Heart right ventricle (tissue), 16 donors: ENCODE data around the gene PRSS56. TPM values are rescaled to one million over a fixed set of nuclear protein-coding genes. Genes with fewer than 3 reads are reported as not detected.
"Not testable (repeated sequence)": the region's sequence is repeated elsewhere in the genome, so short reads cannot be mapped to it uniquely, and the experiment has no call there.

Experiments used
- ATAC-seq, 8 donors: fragments of 200-7000 bp; cut with Tn5 transposase; one replicate each; pipeline ENCODE4 v1.9.1; 2020; ENCODE audit warnings: mild to moderate bottlenecking in 8 of 8, moderate library complexity in 8 of 8, moderate number of reproducible peaks in 1 of 8
- DNase-seq, 2 donors: peaks; one replicate each; pipeline ENCODE4 v3.0.0-alpha.2; 2020
- H3K27ac ChIP-seq, 10 donors: fragments of 200-600 bp; sonication (generic) in 2 of 10; one replicate each; pipeline versions ENCODE4 v1.5.0 to v1.8.0; 2020 to 2022; ENCODE audit warnings: mild to moderate bottlenecking in 3 of 10
- H3K27me3 ChIP-seq, 7 donors: fragments of 200-600 bp; one replicate each; pipeline ENCODE4 v1.8.0; 2021 to 2022; ENCODE audit warnings: mild to moderate bottlenecking in 2 of 7
- H3K36me3 ChIP-seq, 9 donors: fragments of 200-600 bp; sonication (generic) in 1 of 9; one replicate each; pipeline versions ENCODE4 v1.5.0 to v1.8.0; 2020 to 2022; ENCODE audit warnings: mild to moderate bottlenecking in 2 of 9
- H3K4me1 ChIP-seq, 9 donors: fragments of 200-600 bp; sonication (generic) in 1 of 9; one replicate each; pipeline versions ENCODE4 v1.5.0 to v1.8.0; 2020 to 2022; ENCODE audit warnings: mild to moderate bottlenecking in 4 of 9
- H3K4me3 ChIP-seq, 10 donors: fragments of 200-600 bp; sonication (generic) in 2 of 10; one replicate each; pipeline versions ENCODE4 v1.5.0 to v1.8.0; 2020 to 2022; ENCODE audit warnings: mild to moderate bottlenecking in 7 of 10, moderate library complexity in 2 of 10
- H3K9me3 ChIP-seq, 11 donors: fragments of 200-600 bp in 10 of 11; sonication (generic) in 2 of 11; one replicate each; pipeline versions ENCODE4 v1.5.0 to v1.8.0; 2013 to 2022; ENCODE audit warnings: mild to moderate bottlenecking in 2 of 11, control low read depth in 1 of 11, moderate library complexity in 1 of 11
- WGBS, 2 donors: extraction: QIAGEN DNeasy Blood & Tissue Kit; methylation state at CpG; one replicate each; pipeline ENCODE4 v1.1.7; 2013; ENCODE audit warnings: inconsistent platforms in 1 of 2; 5-methylcytosine and 5-hydroxymethylcytosine counted together
- intact Hi-C, 10 donors: fragments of 100-400 bp; cut with DNase I; formaldehyde crosslinking; loops; one replicate each; pipeline versions ENCODE4 v1.11.1 to v1.14.2; 2022
- polyA plus RNA-seq, 2 donors: library from polyadenylated mRNA; stranded (reverse); fragments of 200-250 nt; gene quantifications; one replicate each; pipeline ENCODE4 v1.2.3, GENCODE V29; 2013
- total RNA-seq, 10 donors: library from RNA; stranded (reverse); fragmentation: NEBNext Ultra II Directional in 3 of 10; extraction: Animal tissue kit (Norgen Biotek cat#: 25700) in 3 of 10; gene quantifications; one replicate each; pipeline versions ENCODE4 v1.2.1 to v1.2.4, GENCODE V29; 2021 to 2023
- TF ChIP-seq, protein P1 (sequence below), 9 donors: fragments of 200-600 bp; sonication (generic) in 2 of 9; IDR thresholded peaks; one replicate each; pipeline versions ENCODE4 v1.5.0 to v1.8.0; 2021 to 2022; ENCODE audit warnings: antibody characterized with exemption in 9 of 9, mild to moderate bottlenecking in 5 of 9, moderate library complexity in 1 of 9
- donor health status: Arrhythmogenic right ventricular cardiomyopathy.
- donor health status: ischemic (EF 13 %, LVEDD 7.1; RV severe dilation, severe dysfunction).
- donor health status: healthy with polysubstance abuse.
- donor health status: DM: no; HTN: yes; CAD: no.
- donor health status: DM: no; HTN: no; CAD: no.
- donor health status: ischemic (EF 25% LVEDD 6.9; RV normal size, moderate dysfunction).
- donor health status: ischemic (EF 25% LVEDD 5.7; RV mildly dilated, moderate dysfunction).
- donor health status: healthy.
- donor health status: DM: yes; HTN: yes; CAD: no.
- donor health status: Ischemic cardiomyopathy.
- donor health status: ischemic (EF 35%, LVEDD 5.7; RV mildly dilated, moderate dysfunction).
- donor health status: nonischemic (EF 11% LVEDD 7.7; RV severe dilation, severe dysfunction).
- donor health status: DM: yes; HTN: yes; CAD: no.
- donor health status: PGD.
- donor health status: ischemic (EF 29% LVEDD 5.4; RV normal size, mild dysfunction).
- donor health status: nonischemic (EF 23%, LVEDD 6.1; RV moderate dilation, normal function).

PRSS56 gene
- total and polyA plus RNA-seq, 12 donors: 0.12 to 0.35 (median 0.19) TPM; not detected in 8

DNA sequence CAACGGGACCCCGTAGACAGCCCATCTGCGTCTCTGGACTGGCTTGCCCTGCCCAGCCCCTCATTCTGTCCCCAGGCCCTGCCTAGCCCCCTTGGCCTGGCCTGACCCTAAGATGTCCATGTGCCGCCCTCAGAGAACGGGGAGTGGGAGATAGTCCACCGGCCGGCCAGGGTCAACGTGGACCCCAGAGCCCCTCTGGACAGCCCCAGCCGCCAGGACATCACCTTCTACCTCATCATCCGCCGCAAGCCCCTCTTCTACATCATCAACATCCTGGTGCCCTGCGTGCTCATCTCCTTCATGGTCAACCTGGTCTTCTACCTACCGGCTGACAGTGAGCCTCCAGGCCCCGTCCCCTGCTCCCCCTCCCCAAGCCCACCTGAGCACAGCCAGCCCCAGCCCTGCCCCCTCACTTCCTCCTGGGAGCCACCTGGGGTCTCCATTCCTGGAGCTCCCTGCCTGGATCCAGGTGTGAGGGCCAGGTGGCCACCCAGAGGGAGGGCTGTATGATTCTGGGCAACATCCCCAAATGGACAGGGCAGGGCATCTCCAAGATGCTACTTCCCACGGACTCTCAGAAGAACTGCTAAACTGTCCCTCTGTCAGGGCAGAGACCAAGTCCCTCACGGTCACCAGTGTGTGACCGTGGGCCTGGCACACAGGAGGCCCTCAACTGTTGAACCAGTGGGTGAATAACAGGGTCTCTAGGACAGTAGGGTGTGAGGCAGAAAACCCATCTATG is 9.8 kb downstream of the PRSS56 start:
- Histone ChIP-seq H3K27ac (no peak overlapping the region), H3K4me1 (peaks cover 0 to 9% (median 7%) of the 10 kb centered on the region in 9 donors), H3K36me3 (no peaks in the 10 kb centered on the region), H3K27me3 (peaks cover 0 to 19% (median 12%) of the 10 kb centered on the region in 7 donors), H3K4me3 (no peak overlapping the region), H3K9me3 (no peaks in the 10 kb centered on the region)
- WGBS, 2 donors: 85 to 90% methylated on average over 17 of the region's 17 CpGs
- intact Hi-C loops: loop anchor here in 6 of 10 donors (10.0 kb wide), 2 partner anchors 85 to 625 kb away; no protein-coding TSS in a partner anchor
- ATAC-seq (no peak), DNase-seq (peak in 1 of 2 donors; percentile 3)
- TF ChIP-seq, protein P1, sequence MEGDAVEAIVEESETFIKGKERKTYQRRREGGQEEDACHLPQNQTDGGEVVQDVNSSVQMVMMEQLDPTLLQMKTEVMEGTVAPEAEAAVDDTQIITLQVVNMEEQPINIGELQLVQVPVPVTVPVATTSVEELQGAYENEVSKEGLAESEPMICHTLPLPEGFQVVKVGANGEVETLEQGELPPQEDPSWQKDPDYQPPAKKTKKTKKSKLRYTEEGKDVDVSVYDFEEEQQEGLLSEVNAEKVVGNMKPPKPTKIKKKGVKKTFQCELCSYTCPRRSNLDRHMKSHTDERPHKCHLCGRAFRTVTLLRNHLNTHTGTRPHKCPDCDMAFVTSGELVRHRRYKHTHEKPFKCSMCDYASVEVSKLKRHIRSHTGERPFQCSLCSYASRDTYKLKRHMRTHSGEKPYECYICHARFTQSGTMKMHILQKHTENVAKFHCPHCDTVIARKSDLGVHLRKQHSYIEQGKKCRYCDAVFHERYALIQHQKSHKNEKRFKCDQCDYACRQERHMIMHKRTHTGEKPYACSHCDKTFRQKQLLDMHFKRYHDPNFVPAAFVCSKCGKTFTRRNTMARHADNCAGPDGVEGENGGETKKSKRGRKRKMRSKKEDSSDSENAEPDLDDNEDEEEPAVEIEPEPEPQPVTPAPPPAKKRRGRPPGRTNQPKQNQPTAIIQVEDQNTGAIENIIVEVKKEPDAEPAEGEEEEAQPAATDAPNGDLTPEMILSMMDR (IDR thresholded peaks at IDR 0.05): no peak

DNA sequence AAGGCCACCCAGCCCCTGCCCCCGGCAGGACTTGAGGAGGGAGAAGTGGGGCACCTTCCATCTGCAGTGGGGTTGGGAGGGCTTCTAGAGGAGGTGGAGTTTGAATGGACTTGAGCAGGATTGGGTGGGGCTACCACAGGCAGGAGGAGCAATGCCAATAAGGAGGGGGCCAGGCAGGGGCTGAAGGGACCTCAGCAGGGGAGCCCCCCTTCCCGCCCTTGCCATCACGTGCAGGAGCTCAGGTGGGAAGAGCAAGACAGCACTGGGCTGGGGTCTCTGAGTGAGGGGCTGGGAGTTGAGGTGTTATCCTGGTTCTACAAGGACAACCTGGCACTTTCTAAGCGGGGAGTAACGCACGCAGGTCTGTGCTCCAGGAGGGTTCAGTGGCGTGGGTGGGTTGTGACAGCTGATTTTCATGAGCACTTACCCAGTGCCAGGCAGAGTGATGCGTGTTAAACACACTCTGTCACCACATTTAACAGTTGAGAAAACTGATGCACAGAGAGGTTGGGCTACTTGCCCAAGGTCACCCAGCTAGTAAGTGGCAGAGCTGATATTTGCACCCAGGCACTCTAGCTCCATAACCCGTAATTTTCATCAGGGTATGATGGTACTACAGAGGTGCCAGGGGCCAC is 10.6 kb downstream of the PRSS56 start:
- ATAC-seq: no peak
- peak in 1 of 2 donors; percentile 1 for DNase-seq
- TF ChIP-seq, protein P1 (IDR thresholded peaks at IDR 0.05): no peak
- H3K4me3 ChIP-seq: no peak overlapping the region
- peaks cover 0 to under 1% (median 0%) of the 10 kb centered on the region in 11 donors for H3K9me3 ChIP-seq
- 77 to 80% methylated on average over 9 of the region's 9 CpGs for WGBS, 2 donors
- H3K27me3 ChIP-seq: peaks cover 0 to 12% (median 4%) of the 10 kb centered on the region in 7 donors
- intact Hi-C loops: no loop called here
- peaks cover 0 to 1% (median 0%) of the 10 kb centered on the region in 9 donors for H3K4me1 ChIP-seq
- no peaks in the 10 kb centered on the region for H3K36me3 ChIP-seq
- no peak overlapping the region for H3K27ac ChIP-seq

DNA sequence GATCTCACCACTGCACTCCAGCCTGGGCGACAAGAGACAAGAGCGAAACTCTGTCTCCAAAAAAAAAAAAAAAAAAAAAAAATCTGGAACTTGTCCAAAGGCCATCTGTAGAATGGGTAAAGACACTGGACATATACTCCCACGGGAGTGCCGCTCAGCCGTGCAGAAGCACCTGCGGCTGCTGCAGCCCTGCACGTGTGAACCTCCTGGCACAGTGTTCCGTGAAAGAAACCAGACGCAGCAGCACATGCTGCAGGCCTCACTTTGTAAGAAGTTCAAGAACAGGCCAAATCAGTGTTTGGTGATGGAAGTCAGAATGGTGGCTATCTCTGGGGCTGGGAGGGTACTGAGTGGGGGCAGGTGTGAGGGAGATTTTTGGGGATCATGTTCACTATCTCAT is 12.2 kb downstream of the PRSS56 start:
- intact Hi-C loops: no loop called here
- peak; percentile 17 to 70 (median 60) for ATAC-seq
- Histone ChIP-seq H3K27ac (no peak overlapping the region), H3K36me3 (no peaks in the 10 kb centered on the region), H3K27me3 (peaks cover 0 to 3% (median 0%) of the 10 kb centered on the region in 7 donors), H3K4me3 (no peak overlapping the region), H3K9me3 (peaks cover 0 to 9% (median 4%) of the 10 kb centered on the region in 11 donors), H3K4me1 (peaks cover 0 to 6% (median 0%) of the 10 kb centered on the region in 9 donors)
- 24 to 36% methylated on average over 9 of the region's 9 CpGs for WGBS, 2 donors
- TF ChIP-seq, protein P1 (IDR thresholded peaks at IDR 0.05): no peak
- DNase-seq: peak; percentile 32 to 37

DNA sequence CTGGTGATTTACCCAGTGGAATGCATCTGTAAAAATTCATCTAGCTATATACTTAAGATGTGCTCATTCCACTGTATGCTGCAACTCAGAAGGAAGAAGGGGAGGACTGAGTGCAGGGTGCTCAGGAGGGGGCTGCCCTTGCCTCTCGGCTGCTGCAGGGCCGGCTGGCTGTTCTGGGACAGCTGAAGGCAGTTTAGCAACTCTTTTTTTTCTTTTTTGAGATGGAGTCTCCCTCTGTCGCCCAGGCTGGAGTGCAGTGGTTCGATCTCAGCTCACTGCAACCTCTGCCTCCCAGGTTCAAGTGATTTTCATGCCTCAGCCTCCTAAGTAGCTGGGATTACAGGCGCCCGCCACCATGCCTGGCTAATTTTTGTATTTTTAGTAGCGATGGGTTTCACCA is 12.6 kb downstream of the PRSS56 start:
- H3K27me3 ChIP-seq, H3K27ac ChIP-seq, H3K36me3 ChIP-seq, H3K4me1 ChIP-seq, DNase-seq, H3K4me3 ChIP-seq, intact Hi-C loops, H3K9me3 ChIP-seq: not testable (repeated sequence)
- 77 to 79% methylated on average over 7 of the region's 7 CpGs for WGBS, 2 donors
- peak in 1 of 8 donors; percentile 3 for ATAC-seq
